ENCODE data around the gene INPP5K.

- TF ChIP-seq FOXK2 (IDR thresholded peaks at IDR 0.05) (no peak), BHLHE40 (IDR thresholded peaks at IDR 0.05; ENCODE audit: borderline replicate concordance) (no peak), SP1 (IDR thresholded peaks at IDR 0.05) (no peak), ARNT (IDR thresholded peaks at IDR 0.05) (no peak), SUZ12 (IDR thresholded peaks at IDR 0.05) (no peak), FOXM1 (IDR thresholded peaks at IDR 0.05; ENCODE audit: borderline replicate concordance) (no peak), TARDBP (IDR thresholded peaks at IDR 0.05) (no peak), ELF4 (IDR thresholded peaks at IDR 0.05) (no peak), ZNF384 (IDR thresholded peaks at IDR 0.05) (no peak), NFRKB (IDR thresholded peaks at IDR 0.05) (no peak), L3MBTL2 (conservative IDR thresholded peaks at IDR 0.05) (no peak)
Observed at GRCh38 chr17:1560101-1560857, 43.9 kb upstream of the INPP5K start.

Measured in HEK293T (cell line).